Uterus (tissue), 2 donors: ENCODE measurements around the gene RAPGEF2.

ENCODE experiments used
- CTCF ChIP-seq, 4 experiments: fragments of 200-600 bp in 2 of 4; fragments of 450-650 bp in 2 of 4; sonication (generic) in 2 of 4; IDR thresholded peaks; one replicate each; pipeline ENCODE4 v1.5.1; 2016 to 2019; ENCODE audit warnings: antibody characterized with exemption in 4 of 4, mild to moderate bottlenecking in 2 of 4, moderate library complexity in 1 of 4
- POLR2A ChIP-seq, 2 donors: fragments of 450-650 bp; IDR thresholded peaks; one replicate each; pipeline ENCODE4 v1.6.1; 2016; ENCODE audit warnings: antibody characterized with exemption in 2 of 2, mild to moderate bottlenecking in 1 of 2, moderate library complexity in 1 of 2

- TF ChIP-seq CTCF (IDR thresholded peaks at IDR 0.05) (no peak), POLR2A (IDR thresholded peaks at IDR 0.05) (no peak)
Observed at GRCh38 chr4:159232465-159233106, 129.7 kb downstream of the RAPGEF2 start.
